CD4-positive, alpha-beta T cell treated with Interleukin-21 for 1 hour (primary cell): ENCODE results near the gene S100A4.

ENCODE experiments used
- DNase-seq: peaks from one replicate; pipeline ENCODE4 v3.0.0-alpha.2; 2020

The S100A4 gene

DNA sequence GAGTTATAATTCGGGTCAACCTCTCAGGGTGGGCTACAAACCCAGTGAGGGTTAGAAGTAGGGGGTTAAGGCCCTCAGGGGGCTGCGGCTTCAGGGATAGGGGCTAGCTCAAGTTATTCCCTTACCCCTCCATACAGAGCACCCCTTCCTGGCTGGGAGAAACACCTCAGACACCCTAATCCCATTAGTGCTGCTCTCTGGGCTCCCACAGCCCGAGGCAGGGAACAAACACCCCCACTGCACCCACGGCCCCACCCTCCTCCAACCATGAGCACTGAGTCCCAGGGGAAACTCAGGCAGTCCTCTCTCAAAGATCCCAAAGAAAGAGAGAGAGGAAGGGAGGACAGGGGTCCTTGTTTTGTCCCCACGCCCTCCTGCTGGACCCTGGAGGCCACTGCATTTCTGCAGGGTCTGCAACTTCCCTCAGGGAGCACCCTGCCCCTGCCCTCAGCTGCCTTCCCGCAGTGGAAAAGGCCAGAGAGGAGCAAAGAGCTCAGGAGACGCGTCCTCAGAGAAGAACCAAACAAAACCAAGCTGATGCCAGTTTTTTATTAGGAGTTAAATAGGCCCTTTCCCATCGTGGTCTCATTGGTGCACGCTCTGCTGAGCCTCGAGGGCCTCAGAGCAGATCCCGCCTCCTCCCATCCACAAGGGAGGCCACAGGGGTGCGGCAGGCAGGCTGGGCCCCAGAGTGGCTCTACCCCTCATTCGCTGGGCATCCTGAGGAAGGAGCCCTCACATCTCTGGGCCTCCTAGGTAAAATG, 1.4 kb upstream of the S100A4 start:
- no peak for DNase-seq

DNA sequence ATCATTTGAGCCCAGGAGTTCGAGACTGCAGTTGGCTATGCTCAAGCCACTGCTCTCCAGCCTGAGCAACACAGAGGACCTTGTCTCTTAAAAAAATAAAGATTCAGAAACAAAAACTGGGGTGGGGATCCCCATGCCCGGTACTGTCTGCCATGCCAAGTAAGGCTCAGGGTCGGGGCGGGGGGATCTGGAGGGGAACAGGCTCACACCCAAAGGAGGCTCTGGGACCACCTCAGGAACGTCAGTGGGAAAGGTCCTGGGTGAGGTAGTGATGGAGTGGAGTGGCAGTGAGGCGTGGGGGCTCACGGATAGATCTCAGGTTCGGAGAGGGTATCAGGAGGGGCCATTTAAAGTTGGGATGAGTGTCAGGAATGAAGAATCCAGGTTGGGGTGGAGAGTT, 765 bp upstream of the S100A4 start:
- DNase-seq: no peak

GRCh38 chr1:153544453-153545066, 1.0 kb downstream of the S100A4 start:
- no peak for DNase-seq

DNA sequence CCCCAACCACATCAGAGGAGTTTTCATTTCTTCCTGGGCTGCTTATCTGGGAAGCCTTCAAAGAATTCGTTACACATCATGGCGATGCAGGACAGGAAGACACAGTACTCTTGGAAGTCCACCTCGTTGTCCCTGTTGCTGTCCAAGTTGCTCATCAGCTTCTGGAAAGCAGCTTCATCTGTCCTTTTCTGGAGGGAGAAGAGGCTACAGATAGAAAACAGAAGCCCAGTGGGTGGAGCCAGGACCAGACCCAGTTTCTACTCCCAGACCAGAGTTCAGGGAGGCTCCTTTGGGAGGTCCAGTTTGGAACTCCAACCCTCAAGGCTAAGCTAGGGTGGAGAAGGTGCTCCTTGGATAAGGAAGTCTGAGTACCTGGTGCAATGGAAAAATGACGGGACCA, 1.9 kb downstream of the S100A4 start:
- DNase-seq: no peak

- DNase-seq: no peak
These were observed 2.5 kb downstream of the S100A4 start for GRCh38 chr1:153542956-153543711.

DNA sequence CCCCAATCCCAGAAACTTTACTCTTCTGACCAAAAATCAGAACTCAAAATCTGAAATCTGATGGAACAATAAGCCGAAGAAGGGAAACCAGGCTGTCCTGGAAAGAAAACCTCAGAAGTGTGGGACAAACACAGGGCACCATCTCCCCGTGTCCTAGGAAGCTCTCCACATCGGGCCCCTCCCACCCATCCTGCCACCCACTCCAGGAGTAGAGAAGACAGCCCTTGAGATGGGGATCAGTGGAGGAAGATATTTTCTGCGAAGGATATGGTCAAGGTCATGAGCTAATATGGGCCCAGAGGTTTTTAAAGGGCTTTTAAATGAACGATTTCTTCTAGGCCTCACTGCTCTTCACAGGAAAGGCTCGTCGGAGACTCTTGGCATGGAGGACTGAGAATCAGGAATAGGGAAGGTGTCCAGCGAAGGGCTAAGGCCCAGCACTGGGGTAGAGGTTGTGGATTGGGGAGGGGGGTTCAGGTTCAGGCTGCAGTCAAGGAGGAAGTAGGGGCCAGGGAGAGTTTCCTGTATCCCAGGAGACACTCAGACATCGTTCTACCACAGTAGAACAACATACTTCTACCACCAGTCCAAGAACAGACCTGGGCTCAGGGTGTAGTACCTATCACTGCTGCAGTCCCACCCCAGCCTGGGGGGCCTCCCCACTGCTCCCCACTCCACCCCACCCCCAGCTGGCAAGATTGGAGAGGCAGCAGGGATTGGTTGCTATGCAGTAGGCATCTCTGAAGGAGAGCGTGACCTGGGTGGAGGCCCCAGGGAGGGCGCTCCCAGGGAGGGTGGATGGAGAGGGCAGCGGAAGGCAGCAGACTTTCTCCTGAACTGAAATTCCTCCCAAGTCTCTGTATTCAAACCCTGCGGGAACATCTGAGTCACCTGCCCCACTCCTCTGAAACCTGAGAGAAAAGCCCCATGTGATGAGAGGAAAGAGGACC, 3.7 kb downstream of the S100A4 start:
- DNase-seq: no peak

DNA sequence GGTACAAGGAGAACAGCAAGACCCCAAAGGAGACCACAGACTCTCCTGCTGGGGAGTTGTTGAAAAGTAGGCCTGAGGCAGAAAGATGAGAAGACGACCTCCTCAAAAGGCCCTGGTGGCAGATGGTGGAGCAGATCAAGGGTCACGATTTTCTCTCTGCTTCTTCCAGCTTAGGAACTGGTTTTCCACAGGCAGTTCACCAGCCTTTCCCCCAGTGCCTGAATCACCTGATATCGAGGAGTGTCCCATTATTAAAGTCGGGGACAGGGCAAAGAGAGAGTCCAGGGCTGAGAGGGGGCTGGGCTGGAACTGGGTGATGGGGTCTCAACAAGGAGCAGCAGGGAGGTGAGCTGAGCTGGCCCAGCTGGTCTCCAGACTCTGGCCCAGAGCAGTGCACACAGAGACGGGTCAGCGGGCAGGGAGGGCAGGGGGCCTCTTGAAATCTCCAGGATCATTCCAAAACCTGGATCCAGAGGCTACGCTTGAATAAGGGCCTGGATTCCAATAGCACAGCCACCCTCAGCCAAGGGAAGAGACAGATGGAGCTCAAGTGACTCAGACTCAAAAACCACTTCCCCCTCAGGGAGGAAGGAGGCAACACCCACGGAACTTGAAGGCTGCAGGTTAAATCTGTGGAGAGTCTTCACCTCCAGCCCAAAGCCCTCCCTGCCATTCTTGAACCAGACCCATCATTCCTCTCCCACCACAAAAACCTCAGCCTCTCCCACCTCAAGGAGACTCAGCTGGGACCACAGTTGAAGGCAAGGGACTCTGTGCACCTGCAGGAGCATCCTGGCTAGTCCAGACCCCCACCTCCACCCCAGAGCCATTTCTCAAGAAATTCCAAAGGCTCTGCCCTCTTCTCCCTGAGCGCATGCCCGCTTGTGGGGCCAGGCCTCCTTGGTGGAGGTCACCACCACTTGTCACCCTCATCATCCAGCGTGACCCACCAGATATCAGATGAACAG, 4.9 kb downstream of the S100A4 start, which contains the start of gene S100A5:
TSS of gene S100A5 (minus strand) at position 541 of the 968 bp plus-strand sequence. CDS start 743 bp downstream, outside the sequence.
- peak; percentile 69 for DNase-seq

DNA sequence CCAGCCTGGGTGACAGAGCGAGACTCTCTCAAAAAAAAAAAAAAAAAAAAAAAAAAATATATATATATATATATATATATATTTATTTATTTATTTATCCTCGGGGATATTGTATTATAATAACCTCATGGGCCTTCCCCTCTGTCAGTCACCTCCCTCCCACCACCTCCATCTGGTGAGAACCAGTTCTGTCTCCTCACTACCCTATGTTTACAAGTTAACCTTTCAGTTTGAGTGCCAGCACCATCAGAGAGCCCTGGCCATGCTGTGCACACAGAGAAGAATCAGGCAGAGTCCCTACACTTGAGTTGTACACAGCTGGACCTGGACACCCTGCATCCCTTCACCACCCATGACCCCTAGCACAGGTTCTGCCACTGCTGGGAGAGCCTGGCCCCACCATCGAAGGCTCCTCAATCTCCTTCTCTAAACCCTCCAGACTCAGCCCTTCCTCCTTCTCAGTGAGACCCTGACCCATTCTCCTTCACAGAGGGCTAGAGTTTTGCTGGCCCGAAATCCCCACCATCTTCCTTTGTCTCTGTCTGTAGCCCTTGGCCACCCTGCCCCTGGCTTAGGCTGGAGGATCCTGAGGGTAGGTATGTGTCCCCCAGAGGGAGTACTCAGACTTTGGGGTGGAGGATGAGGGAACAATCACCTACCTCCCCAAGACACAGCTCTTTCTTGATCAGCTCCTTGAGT, 6.1 kb downstream of the S100A4 start:
- DNase-seq: no peak

GRCh38 chr1:153538315-153538821, 7.2 kb downstream of the S100A4 start:
- no peak for DNase-seq

GRCh38 chr1:153537376-153537730, 8.3 kb downstream of the S100A4 start:
- no peak for DNase-seq

DNA sequence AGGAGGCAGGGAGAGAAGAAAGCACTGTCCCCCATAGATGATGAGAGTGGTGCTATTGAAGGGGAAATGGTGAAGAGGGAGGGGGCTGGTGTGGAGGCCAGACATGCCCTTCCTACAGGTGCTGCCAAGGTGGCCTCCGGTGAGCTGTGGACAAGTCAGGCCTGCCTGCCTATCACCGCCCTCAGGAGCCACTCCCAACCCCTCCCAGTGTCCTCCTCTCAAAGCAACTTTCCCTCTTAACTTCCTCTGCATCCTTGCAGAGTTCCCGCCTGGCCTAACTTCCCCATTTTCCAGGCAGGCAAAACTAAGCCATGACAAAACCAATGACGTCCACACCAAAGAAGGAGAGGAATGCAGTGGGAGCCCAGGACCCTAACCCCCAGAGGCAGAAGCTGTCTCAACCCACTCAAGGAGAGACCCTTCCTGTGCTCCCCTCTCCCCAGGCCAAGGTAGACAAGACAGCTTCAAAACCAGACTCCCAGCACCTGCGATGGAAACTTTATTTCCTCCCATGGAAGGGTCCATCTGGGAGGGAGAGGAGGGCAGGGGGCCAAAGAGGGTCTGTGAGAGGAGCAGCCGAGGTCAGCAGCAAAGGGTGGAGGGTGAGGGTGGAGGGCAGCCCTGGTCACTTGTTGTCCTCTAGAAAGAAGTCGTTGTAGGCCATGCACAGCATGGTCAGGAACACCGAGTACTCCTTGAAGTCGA, 8.8 kb downstream of the S100A4 start:
- no peak for DNase-seq

GRCh38 chr1:153536012-153536670, 9.5 kb downstream of the S100A4 start:
- peak; percentile 89 for DNase-seq

GRCh38 chr1:153535242-153536011, 10.2 kb downstream of the S100A4 start, which contains the start of gene S100A6:
Gene S100A6, minus strand, starts transcription at chr1:153535991. Its CDS starts 652 bp downstream, at chr1:153535339.
- DNase-seq: peak; percentile 57

GRCh38 chr1:153534925-153535241, 10.7 kb downstream of the S100A4 start:
- DNase-seq: no peak

DNA sequence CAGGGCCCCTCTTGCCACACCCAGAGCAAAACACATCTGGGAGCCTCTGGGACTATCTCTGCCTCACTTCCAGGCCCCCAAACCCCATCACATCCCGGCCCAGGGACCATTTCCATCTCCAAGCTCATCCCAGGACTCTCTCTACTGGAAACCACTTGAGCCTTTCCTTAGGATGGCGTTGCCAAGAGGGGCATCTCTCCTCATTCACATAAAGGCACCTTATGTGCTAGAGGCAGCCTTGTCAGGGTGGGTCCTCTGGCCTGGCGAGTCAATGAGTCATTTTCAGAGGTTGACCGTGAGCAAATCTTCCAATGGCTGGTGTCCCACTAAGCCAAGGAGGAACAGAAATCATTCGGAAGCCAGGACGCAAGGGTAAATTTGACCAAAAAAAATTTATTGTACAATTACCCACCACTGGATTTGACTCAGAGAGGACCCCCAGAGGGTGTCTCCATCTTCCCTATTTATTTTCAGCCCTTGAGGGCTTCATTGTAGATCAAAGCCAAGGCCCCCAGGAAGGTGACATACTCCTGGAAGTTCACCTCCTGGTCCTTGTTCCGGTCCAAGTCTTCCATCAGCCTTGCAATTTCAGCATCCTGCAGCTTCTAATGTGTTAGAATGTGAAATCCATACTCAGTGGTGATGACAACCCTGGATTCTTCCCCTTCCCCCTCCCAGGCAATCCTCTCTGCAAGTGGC, 11.2 kb downstream of the S100A4 start:
- DNase-seq: no peak

DNA sequence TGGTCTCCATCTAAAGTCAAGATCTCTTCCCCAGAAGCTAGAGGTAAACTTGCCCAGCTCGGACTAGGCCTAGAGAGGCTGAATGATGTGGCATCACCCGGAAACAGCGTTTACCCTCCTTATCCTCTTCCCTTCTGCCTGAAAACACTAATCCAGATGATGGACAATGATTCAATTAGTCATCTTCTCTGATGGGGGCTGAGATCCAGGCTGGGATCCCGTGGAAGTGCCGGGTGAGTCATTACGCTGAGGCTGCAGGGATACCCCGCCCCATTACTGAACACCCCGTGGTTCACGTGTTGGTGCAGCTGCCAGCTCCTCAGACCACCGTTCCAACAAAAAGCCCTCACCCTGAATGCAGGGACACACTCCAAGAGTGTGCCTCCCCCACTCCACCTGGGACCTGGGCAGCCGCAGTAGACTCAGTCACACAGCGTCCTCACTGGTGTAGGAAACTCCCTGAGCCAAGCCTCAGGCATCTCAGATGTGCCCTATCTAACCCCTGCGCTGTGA, 11.9 kb downstream of the S100A4 start:
- DNase-seq: peak; percentile 21

DNA sequence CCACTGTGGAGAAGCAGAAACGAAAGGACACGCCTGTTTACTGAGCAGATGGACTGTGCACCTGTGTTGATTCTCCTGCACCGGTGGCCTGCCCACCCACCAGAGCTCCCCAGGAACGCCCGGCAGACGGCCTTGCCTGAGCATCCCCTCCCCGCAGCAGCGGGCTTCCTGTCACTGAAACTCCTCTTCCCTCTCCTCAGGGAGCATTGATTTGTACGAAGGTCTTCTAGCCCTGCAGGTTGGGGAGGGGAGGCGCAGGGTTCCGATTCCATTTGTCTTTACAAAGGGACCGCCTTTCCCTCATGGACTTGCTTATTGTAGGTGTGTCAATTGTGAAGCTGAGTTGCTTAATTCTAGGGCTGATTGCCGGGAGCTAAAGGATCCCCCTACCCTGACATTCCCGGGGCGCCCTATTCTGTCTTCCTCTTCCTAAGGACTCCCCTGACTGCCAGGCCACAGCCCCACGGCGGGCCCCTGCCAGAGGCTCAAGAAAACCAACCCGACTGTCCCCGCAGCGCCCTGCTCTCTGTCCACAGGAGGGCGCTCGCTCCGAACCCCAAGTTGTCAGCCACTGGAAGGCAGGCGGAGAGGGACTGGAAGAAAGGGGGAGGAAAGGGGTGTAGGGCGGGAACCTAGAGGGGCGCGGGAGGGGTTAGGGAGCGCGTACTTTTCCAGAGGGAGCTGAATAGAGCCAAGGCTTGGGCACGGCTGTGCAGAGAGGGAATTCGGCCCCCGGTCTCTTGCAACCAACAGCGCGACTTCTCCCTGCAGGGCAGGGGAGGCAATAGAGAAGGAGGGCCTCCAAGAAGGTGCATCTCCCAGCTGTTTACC, 12.6 kb downstream of the S100A4 start:
- DNase-seq: peak; percentile 81
